ENCODE data around the gene PHF3. TPM values are rescaled to one million over a fixed set of nuclear protein-coding genes. Genes with fewer than 3 reads are reported as not detected.
A peak's percentile ranks its signal among the peaks of the same experiment; 100 is the strongest.

PHF3 gene
- total RNA-seq, 1 donor = 57.9 TPM

- TF ChIP-seq CTCF (IDR thresholded peaks at IDR 0.05; ENCODE audit: insufficient read depth, low read depth, low read length) = no peak
- DNase-seq (ENCODE audit: low read depth) = no peak
- no peak overlapping the region for H3K4me3 ChIP-seq (ENCODE audit: low read depth, low read length)
Observed at GRCh38 chr6:63630466-63630865, 5.1 kb upstream of the PHF3 start.

GRCh38 chr6:63634630-63635029 lies 972 bp upstream of the PHF3 start:
- TF ChIP-seq CTCF (IDR thresholded peaks at IDR 0.05; ENCODE audit: insufficient read depth, low read depth, low read length) = no peak
- no peak for DNase-seq (ENCODE audit: low read depth)
- H3K4me3 ChIP-seq (ENCODE audit: low read depth, low read length) = no peak overlapping the region

DNA sequence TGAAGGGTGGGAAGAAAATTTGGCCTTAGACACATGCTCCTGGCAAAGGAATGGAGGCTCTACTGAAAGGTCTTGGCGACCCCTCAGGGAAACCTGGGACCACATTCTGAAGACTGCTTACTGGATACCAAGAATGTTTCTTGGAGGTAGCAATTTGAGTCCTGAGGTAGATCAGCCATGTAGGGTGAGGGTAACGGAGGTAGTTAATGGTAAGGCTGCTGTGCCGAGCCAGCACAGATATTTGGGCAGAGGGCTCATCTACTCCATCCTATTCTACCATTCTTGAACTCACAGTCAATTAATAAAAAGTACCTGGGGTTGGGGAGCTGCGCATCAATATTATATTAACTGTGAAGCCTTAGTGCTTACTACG lies 401 bp upstream of the PHF3 start:
- DNase-seq (ENCODE audit: low read depth) = no peak
- TF ChIP-seq CTCF (IDR thresholded peaks at IDR 0.05; ENCODE audit: insufficient read depth, low read depth, low read length) = no peak

GRCh38 chr6:63636518-63637021 lies 968 bp downstream of the PHF3 start:
- no peak for TF ChIP-seq CTCF (IDR thresholded peaks at IDR 0.05; ENCODE audit: insufficient read depth, low read depth, low read length)
- DNase-seq (ENCODE audit: low read depth) = peak; percentile 44
- peak overlapping the region; percentile 91 for H3K4me3 ChIP-seq (ENCODE audit: low read depth, low read length)

More for the DNA sequence above, 401 bp upstream of the PHF3 start:
- peak overlapping the region; percentile 91 for H3K4me3 ChIP-seq (ENCODE audit: low read depth, low read length)

DNA sequence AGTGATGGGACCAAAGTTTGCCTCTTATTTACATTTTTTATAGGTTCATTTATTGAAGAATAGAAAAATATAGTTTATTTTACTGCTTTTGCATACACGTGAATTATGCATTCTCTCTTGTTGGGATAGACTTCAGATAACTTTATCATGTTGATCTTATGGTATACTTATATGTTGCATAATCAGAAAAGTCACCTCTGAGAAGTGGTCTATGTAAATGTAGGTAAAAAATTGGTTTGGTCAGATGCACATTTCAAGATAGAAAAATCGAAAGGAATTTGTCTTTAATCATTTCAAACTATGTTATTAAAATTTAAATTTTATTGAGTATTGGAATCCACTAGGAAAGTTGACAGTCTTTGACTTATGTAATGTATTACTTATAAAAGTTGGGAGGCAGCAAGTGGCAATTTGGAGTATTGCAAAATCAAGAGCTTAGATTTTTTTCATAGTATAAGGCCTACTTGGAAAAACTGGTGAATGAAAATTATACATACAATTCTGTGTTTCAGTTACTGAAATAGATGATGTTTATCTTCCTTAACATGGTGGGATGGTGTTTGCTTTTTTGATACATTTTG lies 2.4 kb downstream of the PHF3 start:
- TF ChIP-seq CTCF (IDR thresholded peaks at IDR 0.05; ENCODE audit: insufficient read depth, low read depth, low read length) = no peak
- H3K4me3 ChIP-seq (ENCODE audit: low read depth, low read length) = peak overlapping the region; percentile 91
- DNase-seq (ENCODE audit: low read depth) = no peak

- no peak overlapping the region for H3K4me3 ChIP-seq (ENCODE audit: low read depth, low read length)
- no peak for TF ChIP-seq CTCF (IDR thresholded peaks at IDR 0.05; ENCODE audit: insufficient read depth, low read depth, low read length)
- DNase-seq (ENCODE audit: low read depth) = peak; percentile 57
Observed at GRCh38 chr6:63640062-63640461, 4.5 kb downstream of the PHF3 start.

DNA sequence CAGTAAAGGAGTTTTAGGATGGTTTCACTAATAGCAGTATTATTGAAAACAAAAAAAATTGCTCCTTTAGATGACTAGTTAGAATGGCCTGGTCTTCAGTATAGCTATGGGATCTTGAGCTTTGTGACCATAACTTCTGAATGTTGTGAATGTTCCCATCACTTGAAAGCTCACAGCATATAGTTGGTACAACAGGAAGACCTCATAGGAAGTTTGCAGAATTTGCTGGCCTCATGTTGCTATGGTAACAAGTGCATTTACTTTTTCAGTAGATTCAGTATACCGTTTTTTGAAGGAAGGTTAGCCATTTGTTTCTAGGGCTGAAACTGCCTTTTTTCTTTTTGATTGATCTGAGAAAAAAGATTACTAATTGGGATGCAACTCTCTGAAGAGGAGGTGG lies 8.3 kb downstream of the PHF3 start:
- no peak overlapping the region for H3K4me3 ChIP-seq (ENCODE audit: low read depth, low read length)
- TF ChIP-seq CTCF (IDR thresholded peaks at IDR 0.05; ENCODE audit: insufficient read depth, low read depth, low read length) = no peak
- no peak for DNase-seq (ENCODE audit: low read depth)
